ENCODE data around the gene MAML2. TPM values are rescaled to one million over a fixed set of nuclear protein-coding genes. Genes with fewer than 3 reads are reported as not detected.

MAML2 gene
- total RNA-seq, 1 experiment from 2014 or later: 6.6 TPM

- no peak for DNase-seq (ENCODE audit: low read depth)
Observed at GRCh38 chr11:96038046-96038445, 304.9 kb downstream of the MAML2 start.

GRCh38 chr11:96037405-96037949, 305.5 kb downstream of the MAML2 start:
- peak; percentile 35 for DNase-seq (ENCODE audit: low read depth)

GRCh38 chr11:96036863-96037262, 306.1 kb downstream of the MAML2 start:
- no peak for DNase-seq (ENCODE audit: low read depth)

GRCh38 chr11:96035740-96036078, 307.3 kb downstream of the MAML2 start:
- no peak for DNase-seq (ENCODE audit: low read depth)

GRCh38 chr11:96035031-96035739, 307.8 kb downstream of the MAML2 start:
- DNase-seq (ENCODE audit: low read depth): no peak

- no peak for DNase-seq (ENCODE audit: low read depth)
Observed at GRCh38 chr11:96033599-96033998, 309.4 kb downstream of the MAML2 start.

- no peak for DNase-seq (ENCODE audit: low read depth)
Observed at GRCh38 chr11:96033095-96033494, 309.9 kb downstream of the MAML2 start.

GRCh38 chr11:96028746-96029145, 314.2 kb downstream of the MAML2 start:
- no peak for DNase-seq (ENCODE audit: low read depth)

- DNase-seq (ENCODE audit: low read depth): no peak
Observed at GRCh38 chr11:96027021-96027420, 316.0 kb downstream of the MAML2 start.

GRCh38 chr11:96026310-96026709, 316.7 kb downstream of the MAML2 start:
- no peak for DNase-seq (ENCODE audit: low read depth)

- DNase-seq (ENCODE audit: low read depth): no peak
Observed at GRCh38 chr11:96024666-96025065, 318.3 kb downstream of the MAML2 start.

GRCh38 chr11:96023275-96023674, 319.7 kb downstream of the MAML2 start:
- DNase-seq (ENCODE audit: low read depth): no peak

- DNase-seq (ENCODE audit: low read depth): no peak
Observed at GRCh38 chr11:96021901-96022650, 320.9 kb downstream of the MAML2 start.

- no peak for DNase-seq (ENCODE audit: low read depth)
Observed at GRCh38 chr11:96019810-96020747, 322.9 kb downstream of the MAML2 start.

GRCh38 chr11:96019281-96019680, 323.7 kb downstream of the MAML2 start:
- DNase-seq (ENCODE audit: low read depth): no peak

- DNase-seq (ENCODE audit: low read depth): no peak
Observed at GRCh38 chr11:96017856-96018255, 325.1 kb downstream of the MAML2 start.

GRCh38 chr11:96016978-96017502, 326.0 kb downstream of the MAML2 start:
- no peak for DNase-seq (ENCODE audit: low read depth)

- no peak for DNase-seq (ENCODE audit: low read depth)
Observed at GRCh38 chr11:96015906-96016565, 327.0 kb downstream of the MAML2 start.

- peak; percentile 69 for DNase-seq (ENCODE audit: low read depth)
Observed at GRCh38 chr11:96014217-96014616, 328.8 kb downstream of the MAML2 start.

- DNase-seq (ENCODE audit: low read depth): no peak
Observed at GRCh38 chr11:96013461-96014213, 329.4 kb downstream of the MAML2 start.
